OCI-LY3 (cell line): ENCODE results near the gene COL6A5.

Experiments
- CTCF ChIP-seq: fragments of 200-600, 300-600 bp; sonication (generic); IDR thresholded peaks from 2 replicates; pipeline ENCODE4 v1.5.1; 2014; ENCODE audit warnings: antibody characterized with exemption, low read length, low read depth
- EZH2phosphoT487 ChIP-seq: fragments of 200-600 bp; shearing (Covaris generic); IDR thresholded peaks from 2 replicates; pipeline ENCODE4 v1.6.1; 2018; ENCODE audit warnings: antibody characterized with exemption, mixed run types, low read depth

- TF ChIP-seq CTCF (no peak), EZH2phosphoT487 (no peak)
These were observed 176.9 kb downstream of the COL6A5 start for GRCh38 chr3:130522399-130522798.
